Measurements from ENCODE around the gene LRRC23.

Gene LRRC23

DNA sequence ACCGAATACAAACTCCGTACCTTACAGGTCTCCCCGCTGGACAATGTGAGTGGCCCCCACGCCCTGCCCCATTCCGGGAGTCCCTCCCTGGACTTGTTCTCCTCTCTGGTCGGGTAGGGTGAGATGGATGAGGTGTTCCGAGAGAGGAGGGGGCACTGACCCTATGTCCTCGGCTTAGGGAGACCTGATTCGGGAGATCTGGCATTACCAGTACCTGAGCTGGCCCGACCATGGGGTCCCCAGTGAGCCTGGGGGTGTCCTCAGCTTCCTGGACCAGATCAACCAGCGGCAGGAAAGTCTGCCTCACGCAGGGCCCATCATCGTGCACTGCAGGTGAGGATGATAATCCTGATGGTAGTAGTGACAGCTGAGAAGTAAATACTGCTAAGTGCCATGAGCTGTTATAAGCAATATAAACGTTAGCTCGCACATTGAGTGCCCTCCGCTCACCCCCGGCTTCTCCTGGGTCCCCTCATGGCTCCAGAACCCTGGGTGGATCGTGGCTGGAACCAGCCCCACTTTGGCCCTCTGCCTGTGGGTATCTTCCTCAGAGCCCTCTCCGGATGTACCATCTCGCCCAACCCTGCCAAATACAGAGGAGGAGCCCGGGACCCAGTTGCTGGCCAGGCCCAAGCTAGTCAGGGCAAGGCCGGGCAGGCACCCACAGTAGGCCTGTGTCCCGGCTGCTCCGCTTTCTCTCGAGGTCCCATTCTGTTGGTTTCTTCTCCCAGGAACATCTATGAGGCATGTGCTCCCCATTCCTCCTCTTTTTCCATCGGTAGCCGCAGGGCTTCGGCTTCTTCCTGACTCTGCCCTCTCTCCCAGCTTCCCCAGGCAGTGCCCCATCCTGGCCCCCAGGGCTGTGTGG lies 53.4 kb downstream of the LRRC23 start:
- TF ChIP-seq, protein P1, sequence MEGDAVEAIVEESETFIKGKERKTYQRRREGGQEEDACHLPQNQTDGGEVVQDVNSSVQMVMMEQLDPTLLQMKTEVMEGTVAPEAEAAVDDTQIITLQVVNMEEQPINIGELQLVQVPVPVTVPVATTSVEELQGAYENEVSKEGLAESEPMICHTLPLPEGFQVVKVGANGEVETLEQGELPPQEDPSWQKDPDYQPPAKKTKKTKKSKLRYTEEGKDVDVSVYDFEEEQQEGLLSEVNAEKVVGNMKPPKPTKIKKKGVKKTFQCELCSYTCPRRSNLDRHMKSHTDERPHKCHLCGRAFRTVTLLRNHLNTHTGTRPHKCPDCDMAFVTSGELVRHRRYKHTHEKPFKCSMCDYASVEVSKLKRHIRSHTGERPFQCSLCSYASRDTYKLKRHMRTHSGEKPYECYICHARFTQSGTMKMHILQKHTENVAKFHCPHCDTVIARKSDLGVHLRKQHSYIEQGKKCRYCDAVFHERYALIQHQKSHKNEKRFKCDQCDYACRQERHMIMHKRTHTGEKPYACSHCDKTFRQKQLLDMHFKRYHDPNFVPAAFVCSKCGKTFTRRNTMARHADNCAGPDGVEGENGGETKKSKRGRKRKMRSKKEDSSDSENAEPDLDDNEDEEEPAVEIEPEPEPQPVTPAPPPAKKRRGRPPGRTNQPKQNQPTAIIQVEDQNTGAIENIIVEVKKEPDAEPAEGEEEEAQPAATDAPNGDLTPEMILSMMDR (IDR thresholded peaks at IDR 0.05; ENCODE audit: insufficient read depth, low read depth, low read length, missing control alignments): no peak
- no peak overlapping the region for H3K4me3 ChIP-seq (ENCODE audit: low read length)
- DNase-seq (ENCODE audit: low read depth): no peak

DNA sequence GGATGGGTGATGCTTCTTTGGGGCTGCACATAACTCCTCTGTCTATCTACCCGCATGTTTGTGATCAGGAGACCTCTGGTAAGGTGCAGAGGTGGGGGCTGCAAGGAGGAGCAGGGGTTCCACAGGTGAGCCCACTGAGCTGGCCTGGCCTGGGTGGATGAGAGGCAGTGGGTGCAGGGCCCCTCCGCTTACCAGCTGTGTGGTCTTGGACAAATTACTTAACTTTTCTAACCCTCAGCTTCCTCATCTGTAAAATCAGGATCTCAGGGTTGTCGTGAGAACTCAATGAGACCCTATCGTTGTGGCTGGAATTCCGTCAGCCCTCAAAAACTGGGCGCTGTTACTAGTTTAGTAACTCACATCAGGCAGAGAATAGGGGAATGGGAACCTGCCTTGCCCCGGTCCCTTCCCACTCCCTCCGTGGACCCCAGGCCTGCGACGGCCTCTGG lies 54.0 kb downstream of the LRRC23 start:
- TF ChIP-seq, protein P1 (IDR thresholded peaks at IDR 0.05; ENCODE audit: insufficient read depth, low read depth, low read length, missing control alignments): no peak
- no peak for DNase-seq (ENCODE audit: low read depth)
- H3K4me3 ChIP-seq (ENCODE audit: low read length): no peak overlapping the region

DNA sequence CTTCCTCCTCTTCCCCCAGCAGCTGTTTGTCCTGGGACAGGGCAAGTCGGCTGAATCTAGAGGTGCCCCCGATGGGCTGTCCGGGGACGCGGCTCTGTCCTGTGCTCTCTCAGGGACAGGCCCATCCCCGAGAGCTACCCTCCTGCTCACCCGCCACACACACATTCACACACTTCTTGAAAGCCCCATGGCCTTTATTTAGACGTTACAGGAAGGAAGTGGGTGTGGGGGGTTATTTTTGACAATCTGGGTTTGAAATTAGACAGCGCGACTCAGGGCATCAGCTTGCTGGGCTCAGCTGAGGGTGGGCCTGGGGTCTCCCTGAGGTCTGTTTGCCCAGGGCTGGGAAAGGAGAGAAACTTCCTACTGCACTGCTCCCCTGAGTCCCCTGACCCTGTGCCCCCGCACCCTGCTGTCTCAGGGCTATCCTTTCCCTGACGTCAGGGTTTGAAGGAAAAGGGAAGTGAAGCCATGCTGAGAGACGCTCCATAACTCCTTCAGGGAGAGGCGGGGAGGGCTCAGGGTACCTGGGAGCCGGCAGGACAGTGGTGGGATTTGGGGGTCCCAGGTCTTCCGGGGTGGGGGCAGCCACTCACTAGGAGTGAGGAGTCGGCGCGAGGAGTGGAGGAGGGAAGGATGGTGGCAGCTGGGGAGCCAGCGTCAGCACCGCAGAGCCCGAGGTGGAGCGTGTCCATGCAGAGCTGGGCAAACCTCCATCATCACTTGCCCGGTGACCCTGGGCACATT lies 54.6 kb downstream of the LRRC23 start:
- no peak for DNase-seq (ENCODE audit: low read depth)
- TF ChIP-seq, protein P1 (IDR thresholded peaks at IDR 0.05; ENCODE audit: insufficient read depth, low read depth, low read length, missing control alignments): no peak
- no peak overlapping the region for H3K4me3 ChIP-seq (ENCODE audit: low read length)

DNA sequence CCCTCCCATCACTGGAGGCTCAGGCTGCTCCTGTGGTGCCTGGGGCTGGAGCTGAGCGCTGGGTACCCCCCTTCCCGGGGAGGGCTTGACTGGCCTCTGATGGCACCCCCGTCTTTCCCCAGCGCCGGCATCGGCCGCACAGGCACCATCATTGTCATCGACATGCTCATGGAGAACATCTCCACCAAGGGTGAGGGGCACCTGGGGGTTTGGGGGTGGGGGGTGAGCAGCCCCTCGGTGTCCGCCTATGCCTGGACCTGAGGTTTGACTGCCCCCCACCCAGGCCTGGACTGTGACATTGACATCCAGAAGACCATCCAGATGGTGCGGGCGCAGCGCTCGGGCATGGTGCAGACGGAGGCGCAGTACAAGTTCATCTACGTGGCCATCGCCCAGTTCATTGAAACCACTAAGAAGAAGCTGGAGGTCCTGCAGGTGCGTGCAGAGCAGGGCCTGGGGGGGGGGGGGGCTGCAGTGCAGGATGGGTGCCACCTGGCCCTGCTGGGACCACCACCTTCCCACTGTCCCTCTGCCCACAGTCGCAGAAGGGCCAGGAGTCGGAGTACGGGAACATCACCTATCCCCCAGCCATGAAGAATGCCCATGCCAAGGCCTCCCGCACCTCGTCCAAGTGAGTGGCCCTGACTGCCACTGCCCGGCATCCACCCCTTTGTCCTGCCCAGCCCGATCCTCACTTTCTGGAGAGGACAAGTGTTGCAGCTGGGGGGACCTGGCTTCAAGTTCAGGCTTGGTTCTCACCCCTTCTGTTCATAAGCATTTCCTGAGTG lies 55.4 kb downstream of the LRRC23 start:
- H3K4me3 ChIP-seq (ENCODE audit: low read length): no peak overlapping the region
- no peak for DNase-seq (ENCODE audit: low read depth)
- TF ChIP-seq, protein P1 (IDR thresholded peaks at IDR 0.05; ENCODE audit: insufficient read depth, low read depth, low read length, missing control alignments): no peak

DNA sequence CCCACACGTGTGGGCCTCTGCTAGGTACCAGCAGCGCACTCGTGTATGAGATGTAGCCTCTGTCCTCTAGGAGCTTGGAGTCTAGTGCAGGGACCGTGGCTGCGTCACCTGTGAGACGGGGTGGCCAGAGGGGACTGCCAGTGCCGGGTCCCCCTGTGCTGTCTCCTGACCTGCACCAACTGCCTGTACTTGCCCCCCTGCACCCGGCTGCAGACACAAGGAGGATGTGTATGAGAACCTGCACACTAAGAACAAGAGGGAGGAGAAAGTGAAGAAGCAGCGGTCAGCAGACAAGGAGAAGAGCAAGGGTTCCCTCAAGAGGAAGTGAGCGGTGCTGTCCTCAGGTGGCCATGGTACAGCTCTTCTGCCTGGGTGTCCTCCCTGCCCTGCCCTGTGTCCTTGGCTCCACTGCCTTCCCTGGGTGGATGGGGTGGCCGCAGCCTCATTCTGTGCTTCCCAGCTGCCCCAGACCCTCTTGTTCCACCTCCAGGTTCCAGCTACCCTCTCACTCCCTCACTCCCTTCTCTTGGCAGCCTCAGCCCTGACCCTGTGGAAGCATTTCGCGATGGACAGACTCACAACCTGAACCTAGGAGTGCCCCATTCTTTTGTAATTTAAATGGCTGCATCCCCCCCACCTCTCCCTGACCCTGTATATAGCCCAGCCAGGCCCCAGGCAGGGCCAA lies 56.1 kb downstream of the LRRC23 start:
- no peak overlapping the region for H3K4me3 ChIP-seq (ENCODE audit: low read length)
- no peak for DNase-seq (ENCODE audit: low read depth)
- TF ChIP-seq, protein P1 (IDR thresholded peaks at IDR 0.05; ENCODE audit: insufficient read depth, low read depth, low read length, missing control alignments): peak; percentile 6

DNA sequence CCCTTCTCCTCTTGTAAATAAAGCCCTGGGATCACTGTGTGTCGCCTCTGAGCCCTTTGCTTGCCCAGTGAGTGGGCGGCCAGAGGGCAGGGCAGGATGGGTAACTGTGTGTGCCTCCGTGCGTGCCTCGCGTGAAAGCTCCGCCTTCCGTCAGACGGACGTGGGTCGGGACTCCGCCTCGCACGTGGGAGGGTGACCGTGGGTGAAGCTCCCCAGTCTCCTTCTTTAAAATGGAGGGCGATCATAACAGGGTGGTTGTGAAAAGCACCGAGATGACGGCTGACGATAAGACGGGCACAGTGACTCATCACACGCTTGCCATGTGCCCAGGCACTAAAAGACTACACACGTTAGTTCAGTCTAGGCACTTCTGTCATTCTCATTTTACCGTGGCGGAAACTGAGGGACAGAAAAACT lies 56.7 kb downstream of the LRRC23 start:
- no peak overlapping the region for H3K4me3 ChIP-seq (ENCODE audit: low read length)
- TF ChIP-seq, protein P1 (IDR thresholded peaks at IDR 0.05; ENCODE audit: insufficient read depth, low read depth, low read length, missing control alignments): no peak
- DNase-seq (ENCODE audit: low read depth): peak; percentile 76
